ENCODE measurements around the gene KRTAP2-4.
"Not testable (repeated sequence)": the region's sequence is repeated elsewhere in the genome, so short reads cannot be mapped to it uniquely, and the experiment has no call there.

Gene KRTAP2-4

DNA sequence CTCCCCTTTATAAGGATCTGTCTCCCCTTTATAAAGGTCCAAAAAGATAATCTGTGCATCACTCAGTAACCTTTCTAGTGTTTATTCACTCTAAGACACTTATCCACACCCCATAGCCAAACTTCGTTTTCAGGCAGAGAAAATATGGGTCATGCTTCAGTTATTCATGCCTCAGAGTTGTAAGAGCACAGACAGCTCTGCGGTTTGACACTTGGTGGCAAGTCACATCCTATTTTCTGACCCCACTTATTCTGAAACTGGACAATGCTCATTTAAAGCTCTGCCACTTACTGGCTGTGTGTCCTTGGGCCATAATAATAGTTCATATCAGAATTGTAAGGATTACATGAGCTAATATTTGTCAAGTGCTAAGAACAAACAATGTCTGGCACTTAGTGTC lies 16.6 kb downstream of the KRTAP2-4 start:
- H3K27ac ChIP-seq: no peak overlapping the region
- TF ChIP-seq, protein P1, sequence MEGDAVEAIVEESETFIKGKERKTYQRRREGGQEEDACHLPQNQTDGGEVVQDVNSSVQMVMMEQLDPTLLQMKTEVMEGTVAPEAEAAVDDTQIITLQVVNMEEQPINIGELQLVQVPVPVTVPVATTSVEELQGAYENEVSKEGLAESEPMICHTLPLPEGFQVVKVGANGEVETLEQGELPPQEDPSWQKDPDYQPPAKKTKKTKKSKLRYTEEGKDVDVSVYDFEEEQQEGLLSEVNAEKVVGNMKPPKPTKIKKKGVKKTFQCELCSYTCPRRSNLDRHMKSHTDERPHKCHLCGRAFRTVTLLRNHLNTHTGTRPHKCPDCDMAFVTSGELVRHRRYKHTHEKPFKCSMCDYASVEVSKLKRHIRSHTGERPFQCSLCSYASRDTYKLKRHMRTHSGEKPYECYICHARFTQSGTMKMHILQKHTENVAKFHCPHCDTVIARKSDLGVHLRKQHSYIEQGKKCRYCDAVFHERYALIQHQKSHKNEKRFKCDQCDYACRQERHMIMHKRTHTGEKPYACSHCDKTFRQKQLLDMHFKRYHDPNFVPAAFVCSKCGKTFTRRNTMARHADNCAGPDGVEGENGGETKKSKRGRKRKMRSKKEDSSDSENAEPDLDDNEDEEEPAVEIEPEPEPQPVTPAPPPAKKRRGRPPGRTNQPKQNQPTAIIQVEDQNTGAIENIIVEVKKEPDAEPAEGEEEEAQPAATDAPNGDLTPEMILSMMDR (conservative IDR thresholded peaks at IDR 0.05): no peak

DNA sequence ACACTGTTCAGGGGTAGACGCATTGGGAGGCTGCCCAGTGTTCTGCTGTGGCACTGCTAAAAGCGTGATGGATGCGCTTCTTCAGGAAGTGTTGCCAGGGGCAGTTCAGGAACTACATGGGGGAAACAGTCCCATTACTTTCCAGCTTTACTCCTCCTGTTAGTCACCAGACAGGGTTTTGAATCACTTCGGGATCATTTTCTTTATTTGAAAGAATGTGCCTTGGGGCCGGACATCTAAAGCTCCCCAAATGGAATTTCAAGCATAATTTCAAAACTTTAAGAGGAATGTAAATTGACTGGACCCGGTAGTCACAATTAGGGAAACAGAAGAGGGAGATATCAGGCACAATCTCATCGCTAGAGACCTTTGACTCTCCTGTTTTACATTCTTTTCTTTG lies 17.2 kb downstream of the KRTAP2-4 start:
- no peak overlapping the region for H3K27ac ChIP-seq
- TF ChIP-seq, protein P1 (conservative IDR thresholded peaks at IDR 0.05): no peak

DNA sequence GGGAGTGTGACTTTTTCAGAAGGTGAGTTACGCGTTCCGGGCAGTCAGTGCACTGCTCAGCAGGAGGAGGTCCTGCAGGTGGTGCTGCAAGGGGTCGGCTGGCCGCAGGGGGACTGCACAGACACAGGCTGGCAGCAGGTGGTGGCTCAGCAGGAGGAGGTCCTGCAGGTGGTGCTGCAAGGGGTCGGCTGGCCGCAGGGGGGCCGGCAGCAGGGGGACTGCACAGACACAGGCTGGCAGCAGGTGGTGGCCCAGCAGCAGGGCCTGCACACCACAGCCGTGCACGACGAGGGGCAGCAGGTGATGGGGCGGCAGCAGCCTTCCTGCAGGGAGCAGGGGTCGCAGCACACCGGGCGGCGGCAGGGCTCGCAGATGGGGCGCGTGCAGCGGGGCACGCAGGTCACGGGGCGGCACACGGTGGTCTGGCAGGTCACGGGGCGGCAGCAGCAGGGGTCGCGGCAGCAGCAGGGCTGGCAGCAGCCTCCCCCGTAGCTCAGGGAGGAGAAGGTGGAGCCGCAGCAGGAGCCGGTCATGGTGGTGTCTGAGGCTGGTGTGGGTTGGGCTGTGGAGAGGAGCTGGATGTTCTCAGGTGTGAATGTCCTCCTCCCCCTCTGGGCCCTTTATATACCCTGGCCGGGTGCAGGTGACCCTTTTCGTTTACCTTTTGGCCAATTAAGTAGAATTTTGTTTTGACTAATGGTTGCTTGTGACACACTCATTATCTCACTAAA lies 18.8 kb downstream of the KRTAP2-4 start, which contains the start of gene KRTAP2-1:
Gene KRTAP2-1 (minus strand): TSS at position 582 of the 731 bp plus-strand sequence. CDS start 49 bp downstream, at position 533.
- H3K27ac ChIP-seq: not testable (repeated sequence)

DNA sequence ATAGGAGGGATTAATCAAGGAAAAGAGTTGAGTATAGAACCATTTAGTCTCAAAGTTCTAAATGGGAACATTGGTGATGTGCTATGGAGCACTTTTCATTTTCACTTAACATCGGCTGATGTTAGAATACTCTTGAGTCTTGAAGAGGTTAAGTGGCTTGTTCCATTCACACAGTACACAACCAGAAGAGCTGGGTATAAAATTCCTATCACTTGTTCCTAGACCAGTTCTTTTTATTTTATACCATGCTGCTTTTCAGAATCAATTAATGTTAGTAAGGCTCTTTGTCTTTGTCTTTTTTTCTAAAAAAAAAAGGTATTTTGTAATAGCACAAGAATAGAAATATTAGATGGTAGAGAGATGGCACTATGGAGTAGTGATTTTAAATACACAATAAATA lies 22.7 kb downstream of the KRTAP2-4 start:
- TF ChIP-seq, protein P1 (conservative IDR thresholded peaks at IDR 0.05): no peak
- H3K27ac ChIP-seq: no peak overlapping the region

DNA sequence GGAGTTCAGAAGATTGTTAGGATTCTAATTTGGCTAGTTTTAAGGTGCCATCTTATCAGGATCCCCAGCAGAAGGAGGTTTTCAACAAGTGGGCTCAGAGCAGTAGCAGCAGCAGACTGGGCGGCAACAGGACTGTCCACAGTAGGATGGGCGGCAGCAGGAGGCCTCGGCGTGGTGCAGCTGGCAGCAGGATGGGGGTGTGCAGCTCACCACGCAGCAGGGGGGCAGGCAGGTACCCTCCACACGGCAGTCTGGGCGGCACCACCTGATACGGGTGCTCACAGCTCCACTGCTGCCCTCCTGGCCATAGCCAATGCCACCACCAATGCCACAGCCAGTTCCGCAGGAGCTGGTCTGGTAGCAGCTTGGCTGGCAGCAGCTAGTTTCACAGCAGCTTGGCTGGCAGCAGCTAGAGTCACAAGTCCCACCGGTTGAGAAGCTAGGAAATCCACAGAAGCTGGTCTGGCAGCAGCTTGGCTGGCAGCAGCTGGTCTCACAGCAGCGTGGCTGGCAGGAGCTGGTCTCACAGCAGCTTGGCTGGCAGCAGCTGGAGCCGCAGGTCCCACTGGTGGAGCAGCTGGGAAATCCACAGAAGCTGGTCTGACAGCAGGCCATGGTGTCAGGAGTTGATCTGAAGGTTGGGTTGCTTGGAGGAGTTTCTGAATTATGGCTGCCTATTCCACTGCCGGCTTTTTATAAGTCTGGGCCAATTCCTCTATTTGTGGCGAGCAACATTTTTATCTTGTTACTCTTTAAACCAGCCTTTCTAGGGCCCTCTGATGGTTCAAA lies 24.7 kb downstream of the KRTAP2-4 start, which contains the start of gene KRTAP1-1:
Gene KRTAP1-1 (minus strand): TSS at position 668 of the 789 bp plus-strand sequence. CDS start 53 bp downstream, at position 615.
- not testable (repeated sequence) for H3K27ac ChIP-seq
- TF ChIP-seq, protein P1 (conservative IDR thresholded peaks at IDR 0.05): 0 out of 2 replicates have a peak, but pooled peaks have one; percentile 12

DNA sequence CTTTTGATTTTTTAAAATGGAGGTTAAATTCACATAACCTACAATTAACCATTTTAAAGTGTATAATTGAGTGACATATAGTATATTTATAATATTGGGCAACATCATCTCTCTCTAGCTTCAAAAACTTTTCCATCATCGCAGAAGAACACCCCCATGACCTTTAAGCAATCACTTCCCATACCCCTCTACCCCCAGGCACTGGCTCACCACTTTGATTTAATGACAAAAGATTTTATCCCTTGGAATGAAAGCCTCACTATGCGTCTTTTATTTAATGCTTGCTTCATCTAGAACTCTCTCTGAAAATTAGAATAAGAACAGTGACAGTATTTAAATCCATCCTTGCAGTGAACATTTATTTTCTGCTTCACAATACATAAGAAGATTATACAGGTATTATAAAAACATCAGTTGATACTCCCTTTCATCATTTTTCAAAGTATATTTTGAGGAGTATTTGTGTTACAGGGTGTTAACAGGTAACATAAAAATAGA lies 27.8 kb downstream of the KRTAP2-4 start:
- TF ChIP-seq, protein P1 (conservative IDR thresholded peaks at IDR 0.05): no peak
- no peak overlapping the region for H3K27ac ChIP-seq

DNA sequence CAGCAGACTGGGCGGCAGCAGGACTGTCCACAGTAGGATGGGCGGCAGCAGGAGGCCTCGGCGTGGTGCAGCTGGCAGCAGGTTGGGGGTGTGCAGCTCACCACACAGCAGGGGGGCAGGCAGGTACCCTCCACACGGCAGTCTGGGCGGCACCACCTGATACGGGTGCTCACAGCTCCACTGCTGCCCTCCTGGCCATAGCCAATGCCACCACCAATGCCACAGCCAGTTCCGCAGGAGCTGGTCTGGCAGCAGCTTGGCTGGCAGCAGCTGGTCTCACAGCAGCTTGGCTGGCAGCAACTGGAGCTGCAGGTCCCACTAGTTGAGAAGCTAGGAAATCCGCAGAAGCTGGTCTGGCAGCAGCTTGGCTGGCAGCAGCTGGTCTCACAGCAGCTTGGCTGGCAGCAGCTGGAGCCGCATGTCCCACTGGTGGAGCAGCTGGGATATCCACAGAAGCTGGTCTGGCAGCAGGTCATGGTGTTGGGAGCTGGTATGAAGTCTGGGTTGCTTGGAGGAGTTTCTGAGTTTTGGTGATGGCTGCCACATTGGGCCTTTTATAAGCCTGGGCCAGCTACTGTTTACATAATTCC lies 31.2 kb downstream of the KRTAP2-4 start, which contains the start of gene KRTAP1-3:
Gene KRTAP1-3 (minus strand): TSS at position 529 of the 590 bp plus-strand sequence. CDS start 53 bp downstream, at position 476.
- H3K27ac ChIP-seq: not testable (repeated sequence)

DNA sequence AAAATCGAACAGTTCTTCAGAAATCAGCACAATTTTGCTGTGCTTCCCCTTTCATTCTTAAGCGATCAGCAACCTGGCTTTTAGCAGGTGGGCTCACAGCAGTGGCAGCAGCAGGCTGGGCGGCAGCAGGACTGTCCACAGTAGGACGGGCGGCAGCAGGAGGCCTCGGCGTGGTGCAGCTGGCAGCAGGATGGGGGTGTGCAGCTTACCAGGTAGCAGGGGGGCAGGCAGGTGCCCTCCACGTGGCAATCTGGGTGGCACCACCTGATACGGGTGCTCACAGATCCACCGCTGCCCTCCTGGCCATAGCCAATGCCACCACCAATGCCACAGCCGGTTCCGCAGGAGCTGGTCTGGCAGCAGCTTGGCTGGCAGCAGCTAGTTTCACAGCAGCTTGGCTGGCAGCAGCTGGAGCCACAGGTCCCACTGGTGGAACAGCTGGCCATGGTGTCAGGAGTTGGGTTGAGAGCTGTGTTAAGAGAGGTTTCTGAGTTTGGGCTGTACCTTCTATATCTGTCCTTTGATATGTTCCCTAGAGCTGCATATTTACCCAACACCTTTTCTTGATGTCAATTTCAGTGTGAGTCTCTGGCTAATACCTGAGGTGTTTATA lies 35.9 kb downstream of the KRTAP2-4 start, which contains the start of gene KRTAP1-4:
Gene KRTAP1-4 (minus strand): TSS at position 563 of the 613 bp plus-strand sequence. CDS start 117 bp downstream, at position 446.
- H3K27ac ChIP-seq: no peak within 1 kb of the TSS
- TF ChIP-seq, protein P1 (conservative IDR thresholded peaks at IDR 0.05): no peak
